Breast epithelium (tissue), 3 donors: ENCODE measurements around the gene TRMT2A.

Experiments
- CTCF ChIP-seq, 3 donors: fragments of 450-650 bp; IDR thresholded peaks; one replicate each; pipeline ENCODE4 v1.5.1; 2016 to 2017; ENCODE audit warnings: antibody characterized with exemption in 3 of 3, mild to moderate bottlenecking in 3 of 3, moderate library complexity in 3 of 3
- POLR2A ChIP-seq: fragments of 450-650 bp; IDR thresholded peaks from one replicate; pipeline ENCODE4 v1.6.1; 2016; ENCODE audit warnings: antibody characterized with exemption, mild to moderate bottlenecking, moderate library complexity
- POLR2AphosphoS5 ChIP-seq, 3 donors: sonication (generic); formaldehyde crosslinking; IDR thresholded peaks; one replicate each; pipeline ENCODE4 v1.6.1; 2017; ENCODE audit warnings: antibody characterized with exemption in 3 of 3

- no peak for TF ChIP-seq POLR2AphosphoS5 (IDR thresholded peaks at IDR 0.05)
- TF ChIP-seq CTCF (IDR thresholded peaks at IDR 0.05), result no peak
- no peak for TF ChIP-seq POLR2A
Measured at GRCh38 chr22:20107471-20107901, 9.5 kb downstream of the TRMT2A start.
